Femur (tissue), 1 donor: ENCODE data around the gene CSNK1G1.
A peak's percentile ranks its signal among the peaks of the same experiment; 100 is the strongest.
"Not testable (repeated sequence)": the region's sequence is repeated elsewhere in the genome, so short reads cannot be mapped to it uniquely, and the experiment has no call there.

Experiments
- DNase-seq: peaks from one replicate; pipeline ENCODE4 v3.0.0-alpha.2; 2017

Gene CSNK1G1

GRCh38 chr15:64355944-64356709 lies at the start of gene CSNK1G1:
Gene CSNK1G1 (minus strand): TSS chr15:64356173. CDS start chr15:64300499, 55,674 bp downstream.
- DNase-seq, result peak; percentile 98

- DNase-seq, result no peak
These were observed 44.6 kb upstream of the CSNK1G1 start for GRCh38 chr15:64400583-64400982.

DNA sequence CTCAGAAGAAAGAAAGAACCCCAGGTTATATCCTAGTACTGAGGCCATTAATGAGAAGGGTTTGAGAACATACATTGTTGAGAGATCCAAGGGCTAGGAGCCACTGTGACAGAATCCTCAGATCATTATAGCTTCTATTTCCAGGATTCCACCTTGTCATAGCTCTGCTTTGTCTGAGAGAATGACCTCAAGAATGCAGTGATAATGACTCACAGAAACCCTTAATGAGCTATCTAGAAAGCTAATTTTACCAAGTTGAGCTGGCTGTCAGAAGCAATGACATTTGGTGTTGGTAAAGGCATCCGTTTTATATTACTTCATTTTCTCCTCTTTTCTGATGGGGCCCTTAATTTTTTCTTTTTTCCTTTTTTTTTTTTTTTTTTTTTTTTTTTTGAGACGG lies 42.6 kb upstream of the CSNK1G1 start:
- DNase-seq, result no peak

GRCh38 chr15:64396789-64397188 lies 40.8 kb upstream of the CSNK1G1 start:
- DNase-seq, result no peak

- not testable (repeated sequence) for DNase-seq
These were observed 36.5 kb upstream of the CSNK1G1 start for GRCh38 chr15:64392471-64392870.

- no peak for DNase-seq
These were observed 33.1 kb upstream of the CSNK1G1 start for GRCh38 chr15:64389036-64389435.

GRCh38 chr15:64387562-64388168 lies 31.7 kb upstream of the CSNK1G1 start, which contains the start of gene TRIP4:
Gene TRIP4 (plus strand): TSS chr15:64387836. CDS start chr15:64387864, 28 bp downstream.
- DNase-seq, result peak; percentile 98

DNA sequence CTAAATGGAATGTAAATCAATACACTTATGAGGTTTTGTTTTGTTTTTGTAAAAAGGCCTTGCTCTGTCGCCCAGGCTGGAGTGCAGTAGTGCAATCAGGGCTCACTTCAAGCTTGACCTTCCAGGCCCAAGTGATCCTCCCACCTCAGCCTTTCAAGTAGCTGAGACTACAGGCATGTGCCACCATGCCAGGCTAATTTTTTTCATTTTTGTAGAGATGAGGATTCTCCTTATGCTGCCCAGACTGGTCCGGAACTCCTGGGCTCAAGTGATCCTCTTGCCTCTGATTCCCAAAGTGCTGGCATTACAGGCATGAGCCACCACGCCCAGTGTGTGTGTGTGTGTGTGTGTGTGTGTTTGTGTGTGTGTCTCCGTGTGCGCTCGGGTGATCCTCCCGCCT lies 30.3 kb upstream of the CSNK1G1 start:
- no peak for DNase-seq

DNA sequence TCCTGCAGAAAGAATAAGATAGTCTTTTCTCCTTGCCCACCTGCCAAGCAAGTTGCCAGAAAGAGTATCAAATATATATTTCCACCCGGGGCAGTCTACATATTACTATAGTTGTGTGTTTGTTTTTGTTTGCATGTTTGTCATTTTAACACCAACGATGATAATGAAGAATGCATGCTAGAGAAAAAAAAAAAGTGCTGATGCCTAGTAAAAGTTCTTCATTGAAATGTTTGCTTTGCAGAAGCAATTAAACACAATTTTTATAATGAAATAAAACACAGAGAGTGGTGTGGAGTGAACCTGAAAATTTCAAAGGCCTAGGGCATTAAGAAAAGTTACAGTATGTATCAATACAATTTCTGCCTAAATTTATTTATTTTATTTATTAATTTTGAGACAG lies 27.8 kb upstream of the CSNK1G1 start:
- no peak for DNase-seq

- peak; percentile 98 for DNase-seq
These were observed 25.2 kb upstream of the CSNK1G1 start, which contains the start of gene PCLAF for GRCh38 chr15:64381000-64381751. Gene PCLAF (minus strand): TSS chr15:64381441. CDS start chr15:64381371, 70 bp downstream.

DNA sequence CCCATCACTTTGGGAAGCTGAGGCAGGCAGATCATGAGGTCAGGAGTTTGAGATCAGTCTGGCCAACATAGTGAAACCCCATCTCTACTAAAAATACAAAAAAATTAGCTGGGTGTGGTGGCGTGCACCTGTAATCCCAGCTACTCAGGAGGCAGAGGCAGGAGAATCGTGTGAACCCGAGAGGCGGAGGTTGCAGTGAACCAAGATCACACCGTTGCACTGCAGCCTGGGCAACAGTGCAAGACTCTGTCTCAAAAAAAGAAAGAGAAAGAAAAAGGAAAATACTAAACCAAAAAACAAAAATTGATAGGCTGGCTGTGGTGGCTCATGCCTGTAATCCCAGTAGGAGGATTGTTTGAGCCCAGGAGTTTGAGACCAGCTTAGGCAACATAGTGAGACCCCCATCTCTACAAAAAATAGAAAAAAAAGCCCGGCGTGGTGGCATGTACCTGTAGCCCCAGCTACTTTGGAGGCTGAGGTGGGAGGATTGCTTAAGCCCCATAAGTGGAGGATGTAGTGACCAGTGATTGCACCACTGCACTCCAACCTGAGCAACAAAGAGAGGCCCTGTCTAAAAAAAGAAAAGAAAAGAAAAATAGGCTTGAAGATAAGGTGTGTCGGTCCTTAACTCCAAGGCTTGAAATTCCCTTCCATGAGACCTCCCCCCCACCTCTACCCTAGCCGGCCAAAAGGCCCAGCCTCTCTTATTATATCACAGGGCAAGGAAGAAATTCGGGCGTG lies 24.3 kb upstream of the CSNK1G1 start:
- not testable (repeated sequence) for DNase-seq

DNA sequence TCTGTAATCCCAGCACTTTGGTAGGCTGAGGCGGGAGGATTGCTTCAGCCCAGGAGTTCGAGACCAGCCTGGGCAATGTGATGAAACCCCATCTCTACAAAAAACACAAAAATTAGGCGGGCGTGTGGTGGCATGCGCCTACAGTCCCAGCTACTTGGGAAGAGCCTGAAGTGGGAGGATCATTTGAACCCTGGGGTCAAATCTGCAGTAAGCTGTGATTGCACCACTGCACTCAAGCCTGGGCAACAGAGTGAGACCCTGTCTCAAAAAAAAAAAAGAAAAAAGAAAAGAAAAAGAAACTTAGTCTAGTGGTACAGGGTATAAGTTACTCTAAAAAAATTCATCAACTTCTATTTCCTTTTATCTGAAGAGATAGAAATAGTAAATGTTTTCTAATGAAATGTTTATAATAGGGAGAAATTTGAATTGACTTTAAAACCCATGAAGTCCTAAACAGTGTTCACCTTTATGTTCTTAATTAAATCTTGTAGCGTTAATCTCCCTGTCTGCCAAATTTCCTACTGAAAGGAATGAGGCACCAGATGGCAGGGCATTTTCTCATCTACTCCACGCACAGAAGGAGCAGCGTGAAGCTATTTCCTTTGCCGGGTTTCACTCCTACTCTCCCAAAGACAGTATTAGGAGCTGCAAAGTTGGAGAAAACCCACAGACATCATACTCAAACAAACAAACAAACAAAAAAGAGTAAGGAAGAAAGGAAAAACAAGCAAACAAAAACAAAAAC lies 23.4 kb upstream of the CSNK1G1 start:
- no peak for DNase-seq

- no peak for DNase-seq
These were observed 17.4 kb upstream of the CSNK1G1 start for GRCh38 chr15:64373360-64373759.

DNA sequence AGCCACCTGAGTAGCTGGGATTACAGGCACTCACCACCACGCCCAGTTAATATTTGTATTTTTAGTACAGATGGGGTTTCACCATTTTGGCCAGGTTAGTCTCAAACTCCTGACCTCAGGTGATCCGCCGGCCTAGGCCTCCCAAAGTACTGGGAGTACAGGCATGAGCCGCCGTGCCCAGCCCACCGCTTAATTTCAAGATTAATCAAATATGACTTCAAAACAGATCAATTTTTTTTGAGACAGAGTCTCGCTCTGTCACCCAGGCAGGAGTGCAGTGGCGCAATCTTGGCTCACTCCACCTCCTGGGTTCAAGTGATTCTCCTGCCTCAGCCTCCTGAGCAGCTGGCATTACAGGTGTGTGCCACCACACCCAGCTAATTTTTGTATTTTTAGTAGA lies 15.4 kb upstream of the CSNK1G1 start:
- DNase-seq, result not testable (repeated sequence)

- no peak for DNase-seq
These were observed 13.2 kb upstream of the CSNK1G1 start for GRCh38 chr15:64369078-64369607.

- DNase-seq, result no peak
These were observed 5.3 kb upstream of the CSNK1G1 start for GRCh38 chr15:64361259-64361658.

DNA sequence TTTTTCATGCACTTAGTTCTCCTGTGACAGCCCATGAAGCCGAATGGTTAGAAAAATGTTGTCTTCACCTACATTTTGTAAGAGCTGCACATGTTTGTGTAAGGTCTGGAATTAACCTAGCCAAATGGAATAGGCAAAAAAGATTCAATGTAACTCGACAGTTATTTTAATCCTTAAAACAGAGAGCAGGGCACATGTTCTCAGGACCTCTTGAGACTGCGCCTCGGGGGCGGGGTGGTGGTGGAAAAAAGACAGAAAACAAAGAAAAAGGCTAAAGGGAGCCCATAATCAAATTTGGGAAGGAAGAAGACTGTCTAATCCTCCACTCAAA lies 702 bp upstream of the CSNK1G1 start:
- no peak for DNase-seq

DNA sequence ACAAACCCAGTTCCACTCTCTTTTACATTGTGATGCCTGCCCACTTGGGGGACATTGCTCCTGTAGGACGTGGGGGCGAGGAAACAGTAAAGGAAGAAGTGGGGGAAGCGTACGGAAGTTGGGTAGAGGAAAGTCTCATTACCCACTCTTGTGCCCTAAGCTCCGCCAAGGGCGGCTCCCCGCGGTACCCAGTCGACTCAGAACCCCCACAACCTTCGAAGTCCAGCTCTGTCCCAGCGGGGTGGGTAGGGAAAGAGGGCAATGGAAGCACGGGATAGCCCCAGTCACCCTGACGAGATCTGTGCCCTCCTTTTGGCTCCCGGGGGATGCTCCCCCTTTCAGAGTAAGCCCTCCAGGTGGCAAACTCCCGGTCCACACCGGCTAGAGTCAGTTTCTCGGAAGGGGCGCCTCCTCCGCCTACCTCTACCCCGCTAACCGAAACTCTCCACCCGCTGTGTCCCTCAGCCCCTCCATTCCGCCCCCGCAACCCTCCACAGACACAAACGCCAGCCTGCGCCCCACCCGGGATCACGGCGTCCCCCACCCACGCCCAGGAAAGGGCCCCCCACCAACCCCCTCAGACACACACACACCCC lies 527 bp downstream of the CSNK1G1 start:
- DNase-seq, result no peak

DNA sequence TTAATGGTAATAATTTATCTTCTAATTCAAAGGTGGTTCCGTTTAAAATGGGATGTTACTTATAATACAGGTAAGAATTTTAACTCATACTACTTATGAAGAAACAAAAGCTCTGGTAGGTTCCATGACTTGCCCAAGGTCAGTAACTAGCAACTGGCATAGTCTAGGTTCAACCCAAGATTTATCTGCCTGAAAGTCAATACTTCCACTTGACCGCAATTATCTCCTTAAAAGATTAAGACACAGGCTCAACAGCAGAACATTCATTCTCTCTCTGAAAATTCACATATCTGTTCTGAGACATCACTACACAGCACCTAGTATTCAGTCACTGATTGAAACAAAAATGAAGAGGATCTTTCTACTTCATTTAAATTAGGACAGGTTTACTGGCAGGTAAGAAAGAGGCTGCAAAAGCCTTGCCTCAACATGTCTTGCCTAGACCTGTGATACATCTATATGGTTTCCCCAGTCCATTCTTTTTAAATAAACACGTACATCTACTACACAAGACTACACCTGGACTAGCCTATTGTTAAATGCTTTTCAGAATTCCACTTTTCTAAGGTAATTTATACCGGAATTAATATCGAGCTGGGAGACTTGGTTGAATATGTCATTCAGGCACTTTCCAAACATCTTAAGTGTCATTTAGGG lies 1.2 kb downstream of the CSNK1G1 start:
- DNase-seq, result no peak

DNA sequence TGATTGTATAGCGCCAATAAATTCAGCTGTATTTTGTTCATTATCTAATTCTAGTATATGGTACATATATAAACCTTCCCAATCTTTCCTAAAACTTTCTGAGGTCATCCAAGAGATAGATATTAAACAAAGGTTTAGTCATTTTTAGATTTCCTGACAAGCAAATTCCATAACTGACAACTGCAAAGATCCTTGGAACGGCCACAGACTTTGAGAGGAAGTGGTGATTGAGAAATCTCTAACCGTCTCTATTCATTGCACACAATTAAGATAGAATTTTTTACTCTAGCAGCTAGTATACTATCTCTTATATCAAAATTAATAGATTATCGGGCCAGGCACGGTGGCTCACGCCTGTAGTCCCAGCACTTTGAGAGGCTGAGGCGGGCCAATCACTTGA lies 4.7 kb downstream of the CSNK1G1 start:
- no peak for DNase-seq

DNA sequence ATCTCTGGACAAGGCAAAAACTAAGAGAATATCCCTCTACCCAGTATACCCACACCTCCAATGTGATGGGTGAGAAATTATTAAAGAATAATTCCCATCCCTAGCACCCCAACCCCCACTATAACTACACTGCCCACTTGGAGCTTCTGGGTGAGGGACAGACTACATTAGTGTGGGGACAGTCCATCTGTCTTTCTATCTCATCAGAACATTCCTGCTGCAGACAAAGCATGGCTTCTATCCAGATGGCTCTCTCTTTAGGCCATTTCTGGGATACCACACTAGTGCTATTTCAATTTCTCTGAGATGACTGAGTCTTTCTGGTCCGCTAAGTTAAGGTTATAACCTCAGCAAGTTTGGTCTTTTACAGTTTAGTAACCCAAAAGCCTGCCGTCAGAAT lies 6.6 kb downstream of the CSNK1G1 start:
- DNase-seq, result no peak
